IgD-negative memory B cell (primary cell): ENCODE results near the gene VAPA. TPM values are rescaled to one million over a fixed set of nuclear protein-coding genes. Genes with fewer than 3 reads are reported as not detected.
"Not testable (repeated sequence)": the region's sequence is repeated elsewhere in the genome, so short reads cannot be mapped to it uniquely, and the experiment has no call there.

Source experiments
- H3K27ac Mint-ChIP-seq, 3 donors: one replicate each; pipeline ENCODE4 v1.8.0; 2020 to 2022; ENCODE audit warnings: mild to moderate bottlenecking in 3 of 3, mixed read lengths in 3 of 3, moderate library complexity in 1 of 3
- H3K27me3 Mint-ChIP-seq: one replicate; pipeline ENCODE4 v1.8.0; 2021; ENCODE audit warnings: mixed read lengths
- H3K36me3 Mint-ChIP-seq: one replicate; pipeline ENCODE4 v1.8.0; 2020; ENCODE audit warnings: mild to moderate bottlenecking, mixed read lengths
- H3K4me1 Mint-ChIP-seq, 3 donors: one replicate each; pipeline ENCODE4 v1.8.0; 2020 to 2022; ENCODE audit warnings: mixed read lengths in 3 of 3, mild to moderate bottlenecking in 1 of 3
- H3K4me3 Mint-ChIP-seq, 4 donors: one replicate each; pipeline ENCODE4 v1.8.0; 2020 to 2022; ENCODE audit warnings: mild to moderate bottlenecking in 4 of 4, mixed read lengths in 4 of 4, moderate library complexity in 3 of 4
- H3K9me3 Mint-ChIP-seq, 3 donors: one replicate each; pipeline ENCODE4 v1.8.0; 2020 to 2021; ENCODE audit warnings: mixed read lengths in 3 of 3, mild to moderate bottlenecking in 1 of 3
- polyA plus RNA-seq: library from polyadenylated mRNA; unstranded; fragments of 300-500 nt; fragmentation: Illumina TruSeq; gene quantifications from one replicate; pipeline ENCODE4 v1.2.3, GENCODE V29; 2021

VAPA gene
- polyA plus RNA-seq, 1 donor from 2014 or later, result 182 TPM

- H3K9me3 Mint-ChIP-seq, H3K4me1 Mint-ChIP-seq, H3K36me3 Mint-ChIP-seq, H3K27me3 Mint-ChIP-seq, H3K27ac Mint-ChIP-seq, H3K4me3 Mint-ChIP-seq: not testable (repeated sequence)
Observed at GRCh38 chr18:9899550-9899930, 14.3 kb upstream of the VAPA start.

GRCh38 chr18:9900699-9901098, 13.1 kb upstream of the VAPA start:
- peaks cover 2% of the 10 kb centered on the region for H3K27me3 Mint-ChIP-seq
- no peaks in the 10 kb centered on the region for H3K36me3 Mint-ChIP-seq
- no peak overlapping the region for H3K4me3 Mint-ChIP-seq
- no peaks in the 10 kb centered on the region for H3K9me3 Mint-ChIP-seq
- H3K4me1 Mint-ChIP-seq, result peaks cover 0 to 2% (median 0%) of the 10 kb centered on the region in 3 donors
- no peak overlapping the region for H3K27ac Mint-ChIP-seq

GRCh38 chr18:9901377-9901776, 12.4 kb upstream of the VAPA start:
- no peaks in the 10 kb centered on the region for H3K36me3 Mint-ChIP-seq
- peaks cover 2% of the 10 kb centered on the region for H3K27me3 Mint-ChIP-seq
- H3K4me1 Mint-ChIP-seq, result peaks cover 0 to 2% (median 0%) of the 10 kb centered on the region in 3 donors
- no peak overlapping the region for H3K4me3 Mint-ChIP-seq
- H3K9me3 Mint-ChIP-seq, result no peaks in the 10 kb centered on the region
- no peak overlapping the region for H3K27ac Mint-ChIP-seq

DNA sequence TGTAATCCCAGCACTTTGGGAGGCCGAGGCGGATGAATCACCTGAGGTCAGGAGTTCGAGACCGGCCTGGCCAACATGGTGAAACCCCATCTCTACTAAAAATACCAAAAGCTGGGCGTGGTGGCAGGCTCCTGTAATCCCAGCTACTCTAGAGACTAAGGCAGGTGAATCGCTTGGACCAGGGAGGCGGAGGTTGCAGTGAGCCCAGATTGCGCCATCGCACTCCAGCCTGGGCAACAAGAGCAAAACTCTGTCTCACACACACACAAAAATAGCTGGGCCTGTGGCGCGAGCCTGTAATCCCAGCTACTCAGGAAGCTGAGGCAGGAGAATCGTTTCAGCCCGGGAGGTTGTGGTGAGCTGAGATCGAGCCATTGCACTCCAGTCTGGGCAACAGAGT, 11.6 kb upstream of the VAPA start:
- H3K36me3 Mint-ChIP-seq, H3K4me3 Mint-ChIP-seq, H3K27me3 Mint-ChIP-seq, H3K9me3 Mint-ChIP-seq, H3K27ac Mint-ChIP-seq, H3K4me1 Mint-ChIP-seq: not testable (repeated sequence)

DNA sequence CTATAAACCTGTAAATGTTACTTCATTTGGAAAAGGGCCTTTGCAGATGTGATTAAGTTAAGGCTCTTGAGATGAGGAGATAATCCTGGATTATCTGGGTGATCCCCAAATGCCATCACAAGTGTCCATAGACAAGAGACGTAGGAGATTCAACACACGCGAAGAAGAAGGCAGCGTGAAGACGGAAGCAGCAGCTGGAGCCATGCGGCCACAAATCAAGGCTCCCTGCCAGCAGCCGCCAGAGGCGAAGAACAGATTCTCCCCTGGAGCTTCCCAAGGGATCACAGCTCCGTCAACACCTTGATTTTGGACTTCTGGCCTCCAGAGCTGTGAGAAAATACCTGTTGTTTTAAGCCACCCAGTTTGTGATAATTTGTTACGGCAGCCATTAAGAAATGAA, 11.0 kb upstream of the VAPA start:
- H3K4me1 Mint-ChIP-seq, result peaks cover 0 to 2% (median 0%) of the 10 kb centered on the region in 3 donors
- no peaks in the 10 kb centered on the region for H3K36me3 Mint-ChIP-seq
- no peak overlapping the region for H3K4me3 Mint-ChIP-seq
- peaks cover 3% of the 10 kb centered on the region for H3K27me3 Mint-ChIP-seq
- no peaks in the 10 kb centered on the region for H3K9me3 Mint-ChIP-seq
- H3K27ac Mint-ChIP-seq, result no peak overlapping the region

GRCh38 chr18:9905401-9905922, 8.4 kb upstream of the VAPA start:
- Mint-ChIP-seq H3K4me3 (peak overlapping the region in 1 of 4 donors; percentile 13), H3K36me3 (no peaks in the 10 kb centered on the region), H3K4me1 (no peaks in the 10 kb centered on the region), H3K9me3 (no peaks in the 10 kb centered on the region), H3K27me3 (peaks cover 7% of the 10 kb centered on the region), H3K27ac (no peak overlapping the region)

DNA sequence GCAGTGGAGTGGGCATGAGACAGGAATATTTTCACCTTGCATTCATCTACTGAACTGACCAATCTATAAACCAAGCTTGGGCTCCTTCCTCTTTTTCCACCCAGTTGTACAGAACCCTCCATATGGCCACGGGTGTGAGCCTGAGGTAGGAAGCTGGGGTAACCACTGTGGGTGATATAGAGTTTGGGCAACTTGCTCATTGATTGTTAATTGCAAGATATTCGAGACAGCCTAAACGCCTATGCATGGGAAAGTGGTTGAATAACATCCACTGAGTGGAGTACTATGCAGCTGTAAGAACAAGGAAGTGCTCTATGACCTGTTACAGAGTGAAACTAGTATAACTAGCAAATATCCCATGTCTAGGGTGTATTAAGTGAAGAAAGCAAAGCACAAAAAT, 7.3 kb upstream of the VAPA start:
- Mint-ChIP-seq H3K27me3 (peaks cover 7% of the 10 kb centered on the region), H3K9me3 (no peaks in the 10 kb centered on the region), H3K4me1 (no peaks in the 10 kb centered on the region), H3K4me3 (peak overlapping the region in 1 of 4 donors; percentile 5), H3K27ac (no peak overlapping the region), H3K36me3 (no peaks in the 10 kb centered on the region)

- H3K4me1 Mint-ChIP-seq, result peaks cover 0 to 2% (median 0%) of the 10 kb centered on the region in 3 donors
- no peaks in the 10 kb centered on the region for H3K9me3 Mint-ChIP-seq
- peaks cover 7% of the 10 kb centered on the region for H3K27me3 Mint-ChIP-seq
- no peak overlapping the region for H3K4me3 Mint-ChIP-seq
- no peaks in the 10 kb centered on the region for H3K36me3 Mint-ChIP-seq
- no peak overlapping the region for H3K27ac Mint-ChIP-seq
Observed at GRCh38 chr18:9907867-9908266, 5.9 kb upstream of the VAPA start.

- H3K36me3 Mint-ChIP-seq, result no peaks in the 10 kb centered on the region
- peak overlapping the region in 1 of 4 donors; percentile 39 for H3K4me3 Mint-ChIP-seq
- peaks cover 2 to 9% (median 6%) of the 10 kb centered on the region in 3 donors for H3K4me1 Mint-ChIP-seq
- H3K27ac Mint-ChIP-seq, result no peak overlapping the region
- H3K9me3 Mint-ChIP-seq, result no peaks in the 10 kb centered on the region
- peaks cover 5% of the 10 kb centered on the region for H3K27me3 Mint-ChIP-seq
Observed at GRCh38 chr18:9910071-9910470, 3.7 kb upstream of the VAPA start.

GRCh38 chr18:9910661-9911060, 3.2 kb upstream of the VAPA start:
- Mint-ChIP-seq H3K27me3 (peaks cover 5% of the 10 kb centered on the region), H3K4me3 (peak overlapping the region in 1 of 4 donors; percentile 39), H3K9me3 (no peaks in the 10 kb centered on the region), H3K27ac (peak overlapping the region in 1 of 3 donors; percentile 61), H3K4me1 (peaks cover 7 to 15% (median 11%) of the 10 kb centered on the region in 3 donors), H3K36me3 (no peaks in the 10 kb centered on the region)

DNA sequence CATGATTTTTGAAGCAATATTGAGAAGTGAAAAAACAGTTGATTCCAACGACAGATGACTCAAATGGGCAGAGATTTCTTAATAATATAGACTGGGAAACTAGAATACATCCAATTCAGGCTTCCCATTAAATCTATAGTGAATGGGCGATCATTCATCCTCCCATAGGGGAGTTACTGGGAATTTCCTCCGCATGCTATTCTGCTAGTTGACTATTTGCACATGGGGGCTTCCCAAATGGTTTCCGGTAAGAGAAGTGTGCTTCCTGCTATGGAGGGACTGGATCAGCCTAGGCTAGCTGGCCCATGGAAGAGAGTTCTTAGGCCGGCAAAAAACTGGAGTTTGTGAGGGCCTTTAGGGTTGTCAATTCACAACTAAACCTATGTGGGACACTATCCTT, 2.6 kb upstream of the VAPA start:
- Mint-ChIP-seq H3K4me1 (peaks cover 12 to 20% (median 17%) of the 10 kb centered on the region in 3 donors), H3K27ac (no peak overlapping the region), H3K36me3 (no peaks in the 10 kb centered on the region), H3K27me3 (peaks cover 5% of the 10 kb centered on the region), H3K9me3 (no peaks in the 10 kb centered on the region), H3K4me3 (peak overlapping the region in 1 of 4 donors; percentile 39)

GRCh38 chr18:9912285-9912684, 1.5 kb upstream of the VAPA start:
- H3K4me3 Mint-ChIP-seq, result peak overlapping the region in 1 of 4 donors; percentile 94
- H3K27ac Mint-ChIP-seq, result peak overlapping the region in 1 of 3 donors; percentile 19
- peaks cover 18 to 26% (median 23%) of the 10 kb centered on the region in 3 donors for H3K4me1 Mint-ChIP-seq
- not testable (repeated sequence) for H3K27me3 Mint-ChIP-seq, H3K36me3 Mint-ChIP-seq, H3K9me3 Mint-ChIP-seq

DNA sequence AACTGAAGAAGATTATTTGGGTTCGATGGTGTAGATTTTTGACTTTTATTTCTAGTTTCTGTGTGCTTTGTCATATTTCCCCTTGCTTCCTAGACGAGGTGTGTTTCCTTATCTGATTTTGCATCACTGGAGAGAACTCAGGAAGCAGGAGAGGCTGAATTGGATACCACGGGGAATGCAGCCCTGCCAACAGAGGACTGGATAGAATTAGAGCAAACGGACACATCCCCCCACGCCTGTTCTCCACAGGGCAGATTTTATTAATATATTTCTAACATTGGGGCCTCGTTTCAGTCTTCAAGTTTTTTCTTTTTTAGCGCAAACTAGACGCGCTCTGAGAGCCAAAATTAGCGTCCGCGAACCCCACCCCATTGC, 678 bp upstream of the VAPA start:
- H3K36me3 Mint-ChIP-seq, result no peaks in the 10 kb centered on the region
- H3K9me3 Mint-ChIP-seq, result no peaks in the 10 kb centered on the region
- H3K27ac Mint-ChIP-seq, result peak overlapping the region; percentile 36 to 97 (median 94)
- H3K4me3 Mint-ChIP-seq, result peak overlapping the region; percentile 93 to 94 (median 94)
- peaks cover 18 to 26% (median 23%) of the 10 kb centered on the region in 3 donors for H3K4me1 Mint-ChIP-seq
- peaks cover 2% of the 10 kb centered on the region for H3K27me3 Mint-ChIP-seq

DNA sequence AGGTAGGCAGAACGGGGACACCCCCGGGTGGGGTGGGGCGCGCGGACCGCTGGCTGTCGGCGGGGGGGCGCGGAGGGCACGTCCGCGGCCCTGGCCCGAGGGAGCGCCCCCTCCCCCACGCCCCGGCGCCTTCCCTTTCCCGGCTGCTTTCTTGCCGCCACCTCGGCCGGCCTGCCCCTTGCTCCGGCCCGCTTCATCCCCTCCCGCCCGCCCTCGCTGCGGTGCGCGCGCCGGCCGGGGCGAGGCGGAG, 443 bp downstream of the VAPA start:
- Mint-ChIP-seq H3K27ac (peak overlapping the region in 2 of 3 donors; percentile 94 to 95), H3K4me1 (peaks cover 18 to 26% (median 23%) of the 10 kb centered on the region in 3 donors), H3K36me3 (no peaks in the 10 kb centered on the region), H3K9me3 (no peaks in the 10 kb centered on the region), H3K4me3 (peak overlapping the region; percentile 93 to 94 (median 94)), H3K27me3 (peaks cover under 1% of the 10 kb centered on the region)

DNA sequence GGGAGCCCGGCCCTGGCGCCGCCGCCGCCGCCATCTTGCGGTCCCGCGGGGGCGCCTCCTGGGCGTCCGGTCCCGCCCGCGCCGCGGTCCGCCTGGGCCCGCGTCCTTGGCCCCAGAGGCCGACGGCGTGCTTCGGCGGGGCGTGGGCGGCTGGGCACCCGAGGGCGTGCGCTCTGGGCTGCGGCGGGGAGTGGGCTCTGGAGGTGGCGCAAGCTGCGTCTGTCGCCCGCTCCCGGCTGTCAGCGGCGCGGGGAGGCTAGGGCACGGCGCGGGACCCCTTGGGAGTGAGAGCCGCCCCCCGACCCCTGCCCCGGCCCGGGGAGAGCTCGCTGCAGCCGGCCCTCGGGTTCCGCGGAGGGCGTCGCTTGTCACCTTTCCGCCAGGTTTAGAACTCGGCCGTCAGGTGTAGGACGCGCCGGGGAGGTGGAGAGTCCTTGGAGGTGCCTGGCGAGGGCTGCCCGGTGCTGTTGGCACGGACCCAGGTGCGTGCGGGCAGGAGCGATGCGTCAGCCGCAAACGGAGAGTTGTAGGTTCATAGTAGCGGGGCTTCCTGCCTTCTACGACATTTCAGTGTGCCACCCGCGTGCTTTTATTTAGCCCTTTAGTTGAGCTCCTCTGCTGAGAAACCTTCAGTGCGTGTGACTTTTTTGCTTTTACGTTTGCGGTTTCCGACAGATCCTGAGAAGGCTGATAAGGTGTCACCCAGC, 921 bp downstream of the VAPA start:
- Mint-ChIP-seq H3K4me3 (peak overlapping the region; percentile 91 to 95 (median 94)), H3K27ac (peak overlapping the region; percentile 92 to 99 (median 95)), H3K36me3 (no peaks in the 10 kb centered on the region), H3K4me1 (peaks cover 18 to 26% (median 23%) of the 10 kb centered on the region in 3 donors), H3K9me3 (no peaks in the 10 kb centered on the region), H3K27me3 (no peaks in the 10 kb centered on the region)
